ENCODE results near the gene OCA2.
"Not testable (repeated sequence)": the region's sequence is repeated elsewhere in the genome, so short reads cannot be mapped to it uniquely, and the experiment has no call there.

OCA2 gene

GRCh38 chr15:27871078-27871901, 227.8 kb downstream of the OCA2 start:
- no peak for DNase-seq (ENCODE audit: low read depth)

- no peak for DNase-seq (ENCODE audit: low read depth)
Observed at GRCh38 chr15:27870320-27870719, 228.8 kb downstream of the OCA2 start.

GRCh38 chr15:27869697-27870281, 229.3 kb downstream of the OCA2 start:
- DNase-seq (ENCODE audit: low read depth): no peak

GRCh38 chr15:27868828-27869404, 230.2 kb downstream of the OCA2 start:
- no peak for DNase-seq (ENCODE audit: low read depth)

- DNase-seq (ENCODE audit: low read depth): no peak
Observed at GRCh38 chr15:27867861-27868260, 231.3 kb downstream of the OCA2 start.

- no peak for DNase-seq (ENCODE audit: low read depth)
Observed at GRCh38 chr15:27866505-27867165, 232.5 kb downstream of the OCA2 start.

- DNase-seq (ENCODE audit: low read depth): no peak
Observed at GRCh38 chr15:27865926-27866325, 233.2 kb downstream of the OCA2 start.

- DNase-seq (ENCODE audit: low read depth): no peak
Observed at GRCh38 chr15:27865323-27865922, 233.7 kb downstream of the OCA2 start.

- no peak for DNase-seq (ENCODE audit: low read depth)
Observed at GRCh38 chr15:27864719-27865118, 234.4 kb downstream of the OCA2 start.

GRCh38 chr15:27864086-27864485, 235.0 kb downstream of the OCA2 start:
- DNase-seq (ENCODE audit: low read depth): no peak

- no peak for DNase-seq (ENCODE audit: low read depth)
Observed at GRCh38 chr15:27863000-27863399, 236.1 kb downstream of the OCA2 start.

- no peak for DNase-seq (ENCODE audit: low read depth)
Observed at GRCh38 chr15:27861171-27861570, 237.9 kb downstream of the OCA2 start.

GRCh38 chr15:27855137-27855536, 244.0 kb downstream of the OCA2 start:
- DNase-seq (ENCODE audit: low read depth): no peak

GRCh38 chr15:27854601-27855000, 244.5 kb downstream of the OCA2 start:
- no peak for DNase-seq (ENCODE audit: low read depth)

- no peak for DNase-seq (ENCODE audit: low read depth)
Observed at GRCh38 chr15:27853624-27854455, 245.3 kb downstream of the OCA2 start.

- DNase-seq (ENCODE audit: low read depth): no peak
Observed at GRCh38 chr15:27851858-27852210, 247.3 kb downstream of the OCA2 start.

GRCh38 chr15:27850981-27851857, 247.9 kb downstream of the OCA2 start:
- no peak for DNase-seq (ENCODE audit: low read depth)

- DNase-seq (ENCODE audit: low read depth): no peak
Observed at GRCh38 chr15:27850050-27850449, 249.1 kb downstream of the OCA2 start.

- DNase-seq (ENCODE audit: low read depth): not testable (repeated sequence)
Observed at GRCh38 chr15:27848936-27849335, 250.2 kb downstream of the OCA2 start.

Measured in HS-27A (cell line).